Panc1 (cell line): ENCODE data around the gene CIC. TPM values are rescaled to one million over a fixed set of nuclear protein-coding genes. Genes with fewer than 3 reads are reported as not detected.
A peak's percentile ranks its signal among the peaks of the same experiment; 100 is the strongest.

Experiments used
- ATAC-seq: fragments of 200-7000 bp; cut with Tn5 transposase; 2 replicates; pipeline ENCODE4 v1.9.1; 2020; ENCODE audit warnings: mild to moderate bottlenecking, moderate library complexity
- BruUV-seq: library from RNA; stranded (reverse); fragments of 400-500 nt; replicated peaks from 2 replicates; lab custom pipeline; 2021; lab: Mats Ljungman, UMichigan
- CTCF ChIA-PET: fragments of 300-600 bp; sonication (Branson Sonifier 250); formaldehyde crosslinking; loops from one replicate; lab custom pipeline; 2022; ENCODE audit warnings: antibody characterized with exemption; lab: Charles Lee
- POLR2A ChIA-PET: fragments of 300-600 bp; sonication (Branson Sonifier 250); formaldehyde crosslinking; loops from one replicate; lab custom pipeline; 2022; ENCODE audit warnings: antibody characterized with exemption; lab: Charles Lee
- DNase-seq: peaks from one replicate; pipeline ENCODE4 v3.0.0-alpha.2; 2010; ENCODE audit warnings: low read depth, low spot score
- H3K27ac ChIP-seq: 2 replicates; pipeline ENCODE4 v1.5.1; 2011; ENCODE audit warnings: mild to moderate bottlenecking, low read length, inconsistent platforms
- H3K27me3 ChIP-seq: fragments of 200-500 bp; sonication (Bioruptor generic); 2 replicates; pipeline ENCODE4 v1.6.0; 2014; ENCODE audit warnings: low read length, inconsistent platforms; ENCODE audit not compliant: control insufficient read depth, insufficient read depth
- H3K36me3 ChIP-seq: fragments of 200-500 bp; sonication (Bioruptor generic); 2 replicates; pipeline ENCODE4 v1.5.1; 2014; ENCODE audit warnings: inconsistent platforms, mild to moderate bottlenecking, low read length, moderate library complexity; ENCODE audit not compliant: control insufficient read depth, insufficient read depth
- H3K4me1 ChIP-seq: 2 replicates; pipeline ENCODE4 v1.5.1; 2011; ENCODE audit warnings: inconsistent platforms, mild to moderate bottlenecking, low read length, moderate library complexity; ENCODE audit not compliant: control insufficient read depth, insufficient read depth
- H3K4me3 ChIP-seq, 2 experiments: 2 replicates each; pipeline ENCODE4 v1.5.1; 2011 to 2012; ENCODE audit warnings: low read depth in 2 of 2, low read length in 2 of 2, mild to moderate bottlenecking in 2 of 2, inconsistent platforms in 1 of 2, moderate library complexity in 1 of 2
- H3K9me3 ChIP-seq: fragments of 200-500 bp; sonication (Bioruptor generic); 2 replicates; pipeline ENCODE4 v1.5.1; 2014; ENCODE audit warnings: low read depth, mild to moderate bottlenecking, inconsistent platforms, low read length, moderate library complexity; ENCODE audit not compliant: control insufficient read depth, insufficient read depth
- CTCF ChIP-seq: fragments of 450-650 bp; IDR thresholded peaks from 2 replicates; pipeline ENCODE4 v1.5.1; 2017; ENCODE audit warnings: mild to moderate bottlenecking
- POLR2AphosphoS5 ChIP-seq: IDR thresholded peaks from 2 replicates; pipeline ENCODE4 v1.6.1; 2012; ENCODE audit warnings: mild to moderate bottlenecking, low read depth, low read length, moderate library complexity
- REST ChIP-seq, 2 experiments: IDR thresholded peaks; 2 replicates each; pipeline ENCODE4 v1.6.1; 2011 to 2012; ENCODE audit warnings: low read depth in 2 of 2, control low read depth in 1 of 2, low read length in 1 of 2, mild to moderate bottlenecking in 1 of 2, moderate library complexity in 1 of 2; ENCODE audit not compliant: insufficient read depth in 1 of 2
- SIN3A ChIP-seq: IDR thresholded peaks from 2 replicates; pipeline ENCODE4 v1.6.1; 2012; ENCODE audit warnings: low read depth, mild to moderate bottlenecking, low read length, moderate library complexity, borderline replicate concordance; ENCODE audit not compliant: insufficient read depth
- TCF7L2 ChIP-seq: IDR thresholded peaks from 2 replicates; pipeline ENCODE4 v1.6.1; 2011; ENCODE audit warnings: mild to moderate bottlenecking, low read depth, low read length, inconsistent platforms
- in situ Hi-C: cut with HindIII; loops from 2 replicates; pipeline ENCODE4 v1.10.0; 2016; ENCODE audit warnings: low sequenced_read_pairs, low pct_unique_long_range_greater_than_20kb
- intact Hi-C: fragments of 100-400 bp; cut with micrococcal nuclease; formaldehyde crosslinking; loops from one replicate; pipeline ENCODE4 v1.10.0; 2022; ENCODE audit not compliant: unreplicated experiment
- total RNA-seq: library from RNA; stranded (reverse); gene quantifications from one replicate; pipeline ENCODE4 v1.2.1, GENCODE V29; 2021; ENCODE audit not compliant: unreplicated experiment

CIC gene
- total RNA-seq, 1 experiment from 2014 or later, result 67.4 TPM

- CTCF ChIA-PET, result no interaction called here
- Histone ChIP-seq H3K4me3 (peak overlapping the region; percentile 69 to 79), H3K27ac (peak overlapping the region; percentile 93), H3K27me3 (no peaks in the 10 kb centered on the region), H3K4me1 (peaks cover 11% of the 10 kb centered on the region), H3K36me3 (no peaks in the 10 kb centered on the region), H3K9me3 (no peaks in the 10 kb centered on the region)
- intact Hi-C loops, result no loop called here
- TSS peak; percentile 99 for BruUV-seq
- ATAC-seq, result no peak
- no peak for DNase-seq
- in situ Hi-C loops, result no loop called here
- TF ChIP-seq REST (IDR thresholded peaks at IDR 0.05; ENCODE audit: insufficient read depth in 1 of 2, low read depth in 2 of 2, low read length in 1 of 2) (no peak), CTCF (no peak), SIN3A (no peak), TCF7L2 (no peak), POLR2AphosphoS5 (no peak)
- POLR2A ChIA-PET, result no interaction called here
These were observed 1.4 kb upstream of the CIC start for GRCh38 chr19:42267644-42268141.

DNA sequence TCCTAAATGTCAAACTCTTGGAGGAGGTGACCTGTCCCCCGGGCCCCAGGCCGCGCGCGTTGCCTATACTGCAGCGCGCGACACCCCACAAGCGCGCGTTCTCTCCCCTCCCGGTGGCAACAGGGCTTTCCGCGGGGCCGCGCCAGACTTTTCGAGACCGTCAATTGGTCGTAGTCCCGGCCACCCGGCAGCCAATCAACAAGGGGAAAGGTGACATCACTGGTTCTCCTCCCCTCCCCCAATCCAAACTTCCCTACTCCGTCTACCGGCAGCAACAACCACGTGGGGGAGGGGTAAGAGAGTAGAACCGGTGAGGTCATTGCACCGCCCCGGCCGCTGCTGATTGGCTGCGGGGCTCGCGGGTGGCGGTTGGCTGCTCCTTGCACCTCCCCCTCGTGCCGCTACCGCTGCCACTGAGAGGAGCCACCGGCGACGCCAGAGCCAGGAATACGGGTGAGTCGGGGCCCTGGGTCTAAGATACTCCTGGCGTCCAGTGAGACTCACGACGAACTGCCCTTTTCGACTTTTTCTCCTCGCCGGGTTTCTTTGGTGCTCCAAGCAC is 829 bp upstream of the CIC start:
- no TSS peak for BruUV-seq
- no peaks in the 10 kb centered on the region for H3K27me3 ChIP-seq
- no peaks in the 10 kb centered on the region for H3K9me3 ChIP-seq
- DNase-seq, result peak; percentile 91
- intact Hi-C loops (no loop called here), in situ Hi-C loops (no loop called here)
- peak overlapping the region; percentile 93 for H3K27ac ChIP-seq
- peak; percentile 55; the same call in 1 of the 2 replicates for TF ChIP-seq POLR2AphosphoS5
- TF ChIP-seq REST (IDR thresholded peaks at IDR 0.05; ENCODE audit: insufficient read depth in 1 of 2, low read depth in 2 of 2, low read length in 1 of 2), result no peak
- no peak for TF ChIP-seq TCF7L2
- TF ChIP-seq SIN3A, result peak; percentile 59; the same call in 1 of the 2 replicates
- peak overlapping the region; percentile 69 to 79 for H3K4me3 ChIP-seq
- ChIA-PET POLR2A (no interaction called here), CTCF (no interaction called here)
- peak; percentile 88 for ATAC-seq
- no peaks in the 10 kb centered on the region for H3K36me3 ChIP-seq
- peaks cover 11% of the 10 kb centered on the region for H3K4me1 ChIP-seq
